Measurements from ENCODE around the gene STK35. TPM values are rescaled to one million over a fixed set of nuclear protein-coding genes. Genes with fewer than 3 reads are reported as not detected.

Gene STK35
- total RNA-seq, 1 donor from 2014 or later: 21.8 TPM

DNA sequence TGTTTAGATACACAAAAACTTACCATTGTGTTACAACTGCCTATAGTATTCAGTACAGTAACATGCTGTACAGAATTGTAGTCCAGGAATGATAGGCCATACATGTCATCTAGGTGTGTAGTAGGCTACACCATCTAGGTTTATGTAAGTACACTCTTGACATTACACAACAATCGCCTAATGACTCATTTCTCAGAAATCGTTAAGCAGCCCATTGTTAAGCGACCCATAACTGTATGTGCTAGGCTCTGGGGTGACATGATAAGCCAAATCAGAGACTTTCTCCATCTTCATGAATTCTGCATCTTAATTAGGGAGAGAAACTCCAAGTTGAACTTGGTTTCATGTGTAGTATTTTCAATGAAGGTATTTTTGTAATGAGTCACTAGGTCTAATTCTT lies 17.2 kb downstream of the STK35 start:
- Histone ChIP-seq H2AFZ (replicated peaks) (no peak overlapping the region), H3K4me3 (no peak overlapping the region), H3K4me2 (no peak overlapping the region), H3K27me3 (no peaks in the 10 kb centered on the region), H3K4me1 (no peaks in the 10 kb centered on the region), H3K79me2 (ENCODE audit: low read depth) (peaks cover 99% of the 10 kb centered on the region), H4K20me1 (ENCODE audit: low read depth) (peaks cover 83% of the 10 kb centered on the region), H3K9me3 (ENCODE audit: low read depth) (no peaks in the 10 kb centered on the region), H3F3A (ENCODE audit: low read depth) (no peaks in the 10 kb centered on the region), H3K36me3 (no peaks in the 10 kb centered on the region), H3K9ac (no peak overlapping the region), H3K27ac (no peak overlapping the region)
- Mint-ChIP-seq H3K4me1 (peaks cover 8% of the 10 kb centered on the region), H3K9me3 (no peaks in the 10 kb centered on the region), H3K36me3 (peaks cover 44% of the 10 kb centered on the region), H3K4me3 (no peak overlapping the region), H3K27me3 (ENCODE audit: insufficient read depth, low read depth) (no peaks in the 10 kb centered on the region), H3K27ac (no peak overlapping the region)
- DNase-seq (ENCODE audit: low spot score): no peak
- TF ChIP-seq, protein P1, sequence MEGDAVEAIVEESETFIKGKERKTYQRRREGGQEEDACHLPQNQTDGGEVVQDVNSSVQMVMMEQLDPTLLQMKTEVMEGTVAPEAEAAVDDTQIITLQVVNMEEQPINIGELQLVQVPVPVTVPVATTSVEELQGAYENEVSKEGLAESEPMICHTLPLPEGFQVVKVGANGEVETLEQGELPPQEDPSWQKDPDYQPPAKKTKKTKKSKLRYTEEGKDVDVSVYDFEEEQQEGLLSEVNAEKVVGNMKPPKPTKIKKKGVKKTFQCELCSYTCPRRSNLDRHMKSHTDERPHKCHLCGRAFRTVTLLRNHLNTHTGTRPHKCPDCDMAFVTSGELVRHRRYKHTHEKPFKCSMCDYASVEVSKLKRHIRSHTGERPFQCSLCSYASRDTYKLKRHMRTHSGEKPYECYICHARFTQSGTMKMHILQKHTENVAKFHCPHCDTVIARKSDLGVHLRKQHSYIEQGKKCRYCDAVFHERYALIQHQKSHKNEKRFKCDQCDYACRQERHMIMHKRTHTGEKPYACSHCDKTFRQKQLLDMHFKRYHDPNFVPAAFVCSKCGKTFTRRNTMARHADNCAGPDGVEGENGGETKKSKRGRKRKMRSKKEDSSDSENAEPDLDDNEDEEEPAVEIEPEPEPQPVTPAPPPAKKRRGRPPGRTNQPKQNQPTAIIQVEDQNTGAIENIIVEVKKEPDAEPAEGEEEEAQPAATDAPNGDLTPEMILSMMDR (IDR thresholded peaks at IDR 0.05): no peak
- TF ChIP-seq EZH2 (IDR thresholded peaks at IDR 0.05) (no peak), EZH2phosphoT487 (IDR thresholded peaks at IDR 0.05) (no peak)

DNA sequence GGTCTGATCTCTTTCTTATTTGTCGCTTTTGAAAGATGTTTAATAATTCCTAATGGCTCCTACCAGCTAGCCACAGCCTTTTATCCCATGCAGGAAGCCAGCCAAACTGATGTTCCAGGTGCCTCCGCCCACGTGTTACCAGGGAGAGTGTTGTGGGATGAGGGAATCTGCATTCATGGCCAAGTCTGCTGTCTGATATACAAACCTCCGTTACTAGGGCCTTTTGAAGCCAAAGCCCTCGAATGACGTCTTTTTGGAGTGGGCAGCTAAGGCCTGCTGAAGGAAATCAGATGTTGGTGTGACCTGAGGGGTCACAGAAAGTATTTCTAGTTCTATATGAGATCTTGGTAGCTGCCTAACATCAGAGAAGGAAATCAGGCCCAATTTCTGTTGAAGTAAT lies 21.3 kb downstream of the STK35 start:
- Histone ChIP-seq H3K4me1 (no peaks in the 10 kb centered on the region), H3K4me2 (no peak overlapping the region), H4K20me1 (ENCODE audit: low read depth) (peaks cover 87% of the 10 kb centered on the region), H2AFZ (replicated peaks) (no peak overlapping the region), H3K9ac (no peak overlapping the region), H3K9me3 (ENCODE audit: low read depth) (no peaks in the 10 kb centered on the region), H3F3A (ENCODE audit: low read depth) (no peaks in the 10 kb centered on the region), H3K27ac (no peak overlapping the region), H3K36me3 (no peaks in the 10 kb centered on the region), H3K79me2 (ENCODE audit: low read depth) (peaks cover 99% of the 10 kb centered on the region), H3K4me3 (no peak overlapping the region), H3K27me3 (no peaks in the 10 kb centered on the region)
- Mint-ChIP-seq H3K4me1 (peaks cover 8% of the 10 kb centered on the region), H3K4me3 (no peak overlapping the region), H3K27me3 (ENCODE audit: insufficient read depth, low read depth) (no peaks in the 10 kb centered on the region), H3K27ac (no peak overlapping the region), H3K9me3 (no peaks in the 10 kb centered on the region), H3K36me3 (peaks cover 33% of the 10 kb centered on the region)
- no peak for TF ChIP-seq EZH2phosphoT487 (IDR thresholded peaks at IDR 0.05)
- TF ChIP-seq, protein P1 (IDR thresholded peaks at IDR 0.05): no peak
- TF ChIP-seq EZH2 (IDR thresholded peaks at IDR 0.05): no peak
- no peak for DNase-seq (ENCODE audit: low spot score)

DNA sequence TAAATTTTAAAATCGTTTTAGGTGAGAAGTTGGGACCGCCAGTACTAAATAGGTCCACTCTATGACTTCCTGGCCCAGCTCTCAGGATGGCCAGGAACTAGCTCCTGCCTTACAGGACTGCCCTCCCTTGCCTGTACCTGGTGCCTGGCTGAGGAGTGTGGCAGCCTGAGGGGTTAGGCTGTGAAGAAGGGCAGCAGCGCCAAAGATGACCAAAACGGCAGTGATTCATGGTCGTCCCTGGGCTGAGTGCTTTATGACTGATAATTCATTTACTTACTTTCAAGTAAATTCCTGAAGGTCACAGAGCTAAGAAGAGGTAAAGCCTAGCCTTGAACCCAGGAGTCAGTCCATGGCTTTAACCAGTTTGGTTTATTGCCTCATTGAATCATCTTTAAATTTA lies 22.1 kb downstream of the STK35 start:
- H3K27ac Mint-ChIP-seq: no peak overlapping the region
- peaks cover 99% of the 10 kb centered on the region for H3K79me2 ChIP-seq (ENCODE audit: low read depth)
- H3K4me1 ChIP-seq: no peaks in the 10 kb centered on the region
- H3F3A ChIP-seq (ENCODE audit: low read depth): no peaks in the 10 kb centered on the region
- DNase-seq (ENCODE audit: low spot score): no peak
- no peaks in the 10 kb centered on the region for H3K9me3 Mint-ChIP-seq
- peaks cover 12% of the 10 kb centered on the region for H3K4me1 Mint-ChIP-seq
- H3K27me3 ChIP-seq: no peaks in the 10 kb centered on the region
- no peak overlapping the region for H3K4me3 ChIP-seq
- no peaks in the 10 kb centered on the region for H3K36me3 ChIP-seq
- no peak overlapping the region for H3K27ac ChIP-seq
- no peak overlapping the region for H2AFZ ChIP-seq (replicated peaks)
- H3K9ac ChIP-seq: no peak overlapping the region
- H3K27me3 Mint-ChIP-seq (ENCODE audit: insufficient read depth, low read depth): no peaks in the 10 kb centered on the region
- no peak overlapping the region for H3K4me3 Mint-ChIP-seq
- H4K20me1 ChIP-seq (ENCODE audit: low read depth): peaks cover 89% of the 10 kb centered on the region
- no peak overlapping the region for H3K4me2 ChIP-seq
- no peaks in the 10 kb centered on the region for H3K9me3 ChIP-seq (ENCODE audit: low read depth)
- peaks cover 33% of the 10 kb centered on the region for H3K36me3 Mint-ChIP-seq
- TF ChIP-seq EZH2phosphoT487 (IDR thresholded peaks at IDR 0.05) (no peak), EZH2 (IDR thresholded peaks at IDR 0.05) (no peak)
- TF ChIP-seq, protein P1 (IDR thresholded peaks at IDR 0.05): no peak
